T-cell (primary cell): ENCODE data around the gene P2RY8. TPM values are rescaled to one million over a fixed set of nuclear protein-coding genes. Genes with fewer than 3 reads are reported as not detected.

Experiments used
- ATAC-seq, 4 experiments: fragments of 200-7000 bp in 3 of 4; fragments of 150-1000 bp in 1 of 4; cut with Tn5 transposase; replicated peaks in 1 of 4; 1 replicate in 3 of 4; 2 replicates in 1 of 4; pipeline ENCODE4 v1.10.0; 2021; ENCODE audit warnings: moderate library complexity in 3 of 4, mild to moderate bottlenecking in 2 of 4, moderate number of reproducible peaks in 1 of 4
- CTCF ChIA-PET, 2 donors: fragments of 300-600 bp; sonication (Branson Sonifier 250); formaldehyde crosslinking; loops; one replicate each; lab custom pipeline; 2022; ENCODE audit warnings: antibody characterized with exemption in 2 of 2; lab: Charles Lee
- POLR2A ChIA-PET, 2 donors: fragments of 300-600 bp; sonication (Branson Sonifier 250); formaldehyde crosslinking; loops; one replicate each; lab custom pipeline; 2022; ENCODE audit warnings: antibody characterized with exemption in 2 of 2; lab: Charles Lee
- DNase-seq, 35 experiments: peaks; one replicate each; pipeline versions ENCODE4 v3.0.0 to v3.0.0-alpha.2; 2013 to 2023
- H3K27ac ChIP-seq: one replicate; pipeline ENCODE4 v1.5.1; 2013; ENCODE audit warnings: low read length
- H3K27me3 ChIP-seq, 2 experiments: replicated peaks in 1 of 2; 1 replicate in 1 of 2; 2 replicates in 1 of 2; pipeline versions ENCODE4 v1.6.1 to v1.7.0; 2013; ENCODE audit warnings: low read length in 1 of 2, mixed read lengths in 1 of 2; ENCODE audit not compliant: control insufficient read depth in 2 of 2, insufficient read depth in 2 of 2; ENCODE audit errors: extremely low read depth in 1 of 2
- H3K36me3 ChIP-seq, 2 donors: 1 replicate in 1 of 2; 2 replicates in 1 of 2; pipeline versions ENCODE4 v1.6.1 to v1.7.0; 2013; ENCODE audit warnings: low read length in 1 of 2; ENCODE audit not compliant: control insufficient read depth in 2 of 2, insufficient read depth in 1 of 2; ENCODE audit errors: extremely low read depth in 1 of 2
- H3K4me1 ChIP-seq, 2 experiments: 1 replicate in 1 of 2; 2 replicates in 1 of 2; pipeline versions ENCODE4 v1.6.1 to v1.7.0; 2013; ENCODE audit warnings: low read length in 2 of 2, mixed read lengths in 1 of 2; ENCODE audit not compliant: insufficient read depth in 2 of 2, control insufficient read depth in 1 of 2; ENCODE audit errors: extremely low read depth in 1 of 2
- H3K4me3 ChIP-seq, 2 donors: 1 replicate in 1 of 2; 2 replicates in 1 of 2; pipeline versions ENCODE4 v1.5.1 to v1.7.0; 2013; ENCODE audit warnings: mild to moderate bottlenecking in 2 of 2, low read length in 1 of 2, moderate library complexity in 1 of 2; ENCODE audit not compliant: control insufficient read depth in 1 of 2; ENCODE audit errors: extremely low read depth in 1 of 2
- H3K9me3 ChIP-seq: 2 replicates; pipeline ENCODE4 v1.7.0; 2013
- H3K27ac Mint-ChIP-seq, 2 donors: one replicate each; pipeline ENCODE4 v1.8.0; 2020 to 2021; ENCODE audit warnings: mild to moderate bottlenecking in 2 of 2, mixed read lengths in 2 of 2
- H3K27me3 Mint-ChIP-seq, 2 donors: one replicate each; pipeline ENCODE4 v1.8.0; 2021 to 2022; ENCODE audit warnings: mixed read lengths in 2 of 2
- H3K36me3 Mint-ChIP-seq: one replicate; pipeline ENCODE4 v1.8.0; 2021; ENCODE audit warnings: mixed read lengths
- H3K4me1 Mint-ChIP-seq, 3 donors: one replicate each; pipeline ENCODE4 v1.8.0; 2020 to 2022; ENCODE audit warnings: mixed read lengths in 3 of 3, mild to moderate bottlenecking in 1 of 3
- H3K4me3 Mint-ChIP-seq, 3 donors: one replicate each; pipeline ENCODE4 v1.8.0; 2020 to 2022; ENCODE audit warnings: mild to moderate bottlenecking in 3 of 3, mixed read lengths in 3 of 3, moderate library complexity in 3 of 3
- H3K9me3 Mint-ChIP-seq, 3 donors: one replicate each; pipeline ENCODE4 v1.8.0; 2020 to 2022; ENCODE audit warnings: mixed read lengths in 3 of 3
- WGBS: methylation state at CpG from one replicate; pipeline ENCODE4 v1.1.5; 2013; ENCODE audit warnings: missing lambda C conversion rate; ENCODE audit not compliant: insufficient coverage; 5-methylcytosine and 5-hydroxymethylcytosine counted together
- total RNA-seq, 35 experiments: library from RNA in 6 of 35; stranded (reverse) in 6 of 35; fragments of 120-200 nt in 1 of 35; gene quantifications; one replicate each; pipeline versions ENCODE4 v1.2.1 to v1.2.4 and lab custom pipeline; 2013 to 2026

P2RY8 gene
- total RNA-seq, 5 donors from 2014 or later (not counting 1 experiment from before 2014, with no cell fraction given): 114 to 219 (median 182) TPM

DNA sequence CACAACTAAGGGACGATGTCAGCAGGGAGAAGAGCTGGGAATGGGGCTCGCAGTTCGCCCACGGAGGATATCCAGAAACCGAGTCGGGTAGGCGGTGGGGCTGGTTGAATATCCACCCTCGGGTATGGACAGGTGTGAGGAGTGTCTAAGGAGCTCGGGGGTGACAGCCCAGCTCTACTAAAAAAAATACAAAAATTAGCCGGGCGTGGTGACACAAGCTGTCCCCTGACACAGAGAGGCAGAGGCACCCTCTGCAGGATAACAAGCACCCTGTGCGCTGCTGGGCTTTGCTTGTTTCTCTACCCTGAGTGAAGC is 72.1 kb downstream of the P2RY8 start:
- Histone ChIP-seq H3K4me3 (peak overlapping the region; percentile 33 to 37), H3K9me3 (no peaks in the 10 kb centered on the region), H3K4me1 (peaks cover 53 to 86% of the 10 kb centered on the region in 2 experiments), H3K27me3 (no peaks in the 10 kb centered on the region), H3K36me3 (peaks cover 8 to 43% of the 10 kb centered on the region in 2 donors), H3K27ac (peak overlapping the region; percentile 98)
- DNase-seq (peak in 1 of 35 experiments; percentile 36), ATAC-seq (no peak)
- Mint-ChIP-seq H3K9me3 (no peaks in the 10 kb centered on the region), H3K4me1 (peaks cover 72 to 84% (median 77%) of the 10 kb centered on the region in 3 donors), H3K4me3 (peak overlapping the region; percentile 61 to 79 (median 68)), H3K27me3 (no peaks in the 10 kb centered on the region), H3K27ac (peak overlapping the region; percentile 94 to 98), H3K36me3 (peaks cover 21% of the 10 kb centered on the region)
- ChIA-PET POLR2A (no interaction called here), CTCF (no interaction called here)
- 42% methylated on average over 2 of the region's 12 CpGs for WGBS

DNA sequence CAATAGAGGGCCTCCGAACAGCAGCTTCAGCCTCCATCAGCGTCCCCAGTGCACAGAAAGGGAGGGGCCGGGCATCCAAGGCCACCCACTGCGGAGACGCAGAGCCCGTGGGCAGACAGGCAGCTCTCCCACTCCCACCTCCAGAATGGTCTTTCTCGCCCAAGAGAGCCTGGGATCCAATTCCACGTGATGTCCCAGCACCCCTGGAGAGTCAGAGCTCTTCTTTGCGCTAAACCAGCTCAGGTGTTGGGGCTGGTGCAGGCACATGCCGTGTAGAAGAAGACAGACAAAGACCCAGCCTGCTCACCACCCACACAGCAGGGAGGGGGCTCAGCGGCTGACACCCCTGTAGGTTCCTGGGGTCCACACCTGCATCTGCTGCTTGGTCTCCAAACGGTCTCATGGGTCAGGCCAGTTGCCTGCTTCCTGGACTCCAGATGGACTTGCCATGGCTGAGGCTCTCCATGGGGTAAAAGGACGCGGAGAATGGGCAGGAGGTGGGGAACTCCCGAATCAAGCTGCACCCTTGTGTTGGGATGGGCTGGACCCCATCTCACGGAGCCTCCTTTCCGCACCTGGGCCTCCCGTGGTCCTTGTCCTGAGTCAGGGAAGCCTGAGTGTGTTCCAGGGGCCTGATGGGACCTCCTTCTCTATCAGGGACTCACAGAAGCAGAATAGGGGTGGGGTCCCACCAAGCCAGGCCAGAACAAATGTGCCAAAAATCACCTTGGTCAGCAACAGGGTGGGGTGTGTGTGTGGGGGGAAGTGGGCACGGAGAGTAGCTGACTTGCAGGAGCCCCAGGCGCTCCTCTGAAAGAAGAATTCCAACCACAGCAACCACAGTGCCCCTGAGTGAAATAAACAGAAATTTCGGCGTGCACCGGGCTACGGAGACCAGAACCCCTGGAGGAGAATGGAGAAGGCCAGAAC is 72.7 kb downstream of the P2RY8 start:
- peak in 5 of 35 experiments; percentile 15 to 61 (median 38) for DNase-seq
- CTCF ChIA-PET: no interaction called here
- WGBS: 69% methylated on average over 14 of the region's 24 CpGs
- H3K36me3 ChIP-seq: peaks cover 8 to 42% of the 10 kb centered on the region in 2 donors
- H3K9me3 Mint-ChIP-seq: no peaks in the 10 kb centered on the region
- no peak for ATAC-seq
- H3K4me3 ChIP-seq: peak overlapping the region; percentile 33 to 37
- no peaks in the 10 kb centered on the region for H3K9me3 ChIP-seq
- POLR2A ChIA-PET: no interaction called here
- H3K4me1 Mint-ChIP-seq: peaks cover 67 to 78% (median 71%) of the 10 kb centered on the region in 3 donors
- peak overlapping the region; percentile 98 for H3K27ac ChIP-seq
- no peaks in the 10 kb centered on the region for H3K27me3 ChIP-seq
- H3K27me3 Mint-ChIP-seq: no peaks in the 10 kb centered on the region
- peaks cover 49 to 79% of the 10 kb centered on the region in 2 experiments for H3K4me1 ChIP-seq
- peaks cover 21% of the 10 kb centered on the region for H3K36me3 Mint-ChIP-seq
- peak overlapping the region; percentile 94 to 98 for H3K27ac Mint-ChIP-seq
- peak overlapping the region; percentile 61 to 79 (median 68) for H3K4me3 Mint-ChIP-seq

- Mint-ChIP-seq H3K27ac (peak overlapping the region; percentile 94 to 98), H3K4me3 (peak overlapping the region; percentile 2 to 68 (median 50)), H3K4me1 (peaks cover 63 to 74% (median 66%) of the 10 kb centered on the region in 3 donors), H3K9me3 (no peaks in the 10 kb centered on the region), H3K27me3 (no peaks in the 10 kb centered on the region), H3K36me3 (peaks cover 21% of the 10 kb centered on the region)
- Histone ChIP-seq H3K9me3 (no peaks in the 10 kb centered on the region), H3K27ac (peak overlapping the region; percentile 98), H3K4me1 (peaks cover 46 to 75% of the 10 kb centered on the region in 2 experiments), H3K27me3 (no peaks in the 10 kb centered on the region), H3K4me3 (no peak overlapping the region), H3K36me3 (peaks cover 8 to 40% of the 10 kb centered on the region in 2 donors)
- ChIA-PET CTCF (no interaction called here), POLR2A (no interaction called here)
- DNase-seq (peak in 2 of 35 experiments; percentile 12 to 14), ATAC-seq (no peak)
- WGBS: 85% methylated on average over 3 of the region's 5 CpGs
Measured at GRCh38 chrX:1463581-1463980, 73.4 kb downstream of the P2RY8 start.

DNA sequence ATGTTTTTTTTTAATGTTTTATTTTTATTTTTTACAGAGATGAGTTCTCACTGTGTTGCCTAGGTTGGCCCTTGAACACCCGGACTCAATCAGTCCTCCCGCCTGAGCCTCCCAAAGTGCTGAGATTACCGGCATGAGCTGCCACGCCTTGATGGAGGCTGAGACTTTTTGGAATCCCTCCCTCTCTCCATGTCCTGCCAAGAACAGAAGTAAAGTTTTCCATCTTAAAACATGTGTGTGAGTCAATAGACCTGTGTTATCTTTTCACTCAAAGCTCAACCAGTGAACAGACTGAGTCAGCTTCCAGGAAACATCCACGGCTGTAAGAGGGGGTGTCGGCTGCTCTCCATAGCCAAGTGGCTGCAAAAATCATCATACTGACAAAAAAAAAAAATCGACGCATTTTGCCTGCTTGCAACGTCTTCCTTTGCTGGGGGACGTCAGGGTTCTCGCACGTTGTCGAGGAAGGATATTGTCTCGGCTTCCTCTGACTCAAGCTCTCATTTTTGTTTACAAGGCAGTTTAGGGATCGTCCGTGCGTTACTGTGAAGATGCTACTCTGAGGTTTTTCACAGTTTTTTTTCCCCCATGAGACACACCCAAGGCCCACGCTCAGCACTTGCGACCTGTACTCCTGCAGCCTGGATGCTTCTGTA is 74.3 kb downstream of the P2RY8 start:
- peak overlapping the region; percentile 98 for H3K27ac ChIP-seq

GRCh38 chrX:1462110-1462509 is 74.9 kb downstream of the P2RY8 start:
- Histone ChIP-seq H3K9me3 (no peaks in the 10 kb centered on the region), H3K4me1 (peaks cover 39 to 63% of the 10 kb centered on the region in 2 experiments), H3K4me3 (peak overlapping the region in 1 of 2 donors; percentile 5), H3K27me3 (no peaks in the 10 kb centered on the region), H3K27ac (peak overlapping the region; percentile 98), H3K36me3 (peaks cover 4 to 38% of the 10 kb centered on the region in 2 donors)
- H3K36me3 Mint-ChIP-seq: peaks cover 18% of the 10 kb centered on the region
- no peaks in the 10 kb centered on the region for H3K27me3 Mint-ChIP-seq
- peak overlapping the region in 2 of 3 donors; percentile 13 to 68 for H3K4me3 Mint-ChIP-seq
- DNase-seq (no peak), ATAC-seq (no peak)
- no peaks in the 10 kb centered on the region for H3K9me3 Mint-ChIP-seq
- ChIA-PET POLR2A (no interaction called here), CTCF (no interaction called here)
- H3K27ac Mint-ChIP-seq: peak overlapping the region; percentile 94 to 98
- H3K4me1 Mint-ChIP-seq: peaks cover 50 to 60% (median 53%) of the 10 kb centered on the region in 3 donors

More for the DNA sequence above, 74.3 kb downstream of the P2RY8 start:
- Histone ChIP-seq H3K27me3 (no peaks in the 10 kb centered on the region), H3K4me3 (peak overlapping the region in 1 of 2 donors; percentile 5), H3K36me3 (peaks cover 4 to 40% of the 10 kb centered on the region in 2 donors), H3K9me3 (no peaks in the 10 kb centered on the region), H3K4me1 (peaks cover 40 to 66% of the 10 kb centered on the region in 2 experiments)
- WGBS: 11% methylated on average over 8 of the region's 19 CpGs
- Mint-ChIP-seq H3K4me3 (peak overlapping the region; percentile 2 to 68 (median 50)), H3K27ac (peak overlapping the region; percentile 94 to 98), H3K27me3 (no peaks in the 10 kb centered on the region), H3K9me3 (no peaks in the 10 kb centered on the region), H3K36me3 (peaks cover 21% of the 10 kb centered on the region), H3K4me1 (peaks cover 55 to 66% (median 60%) of the 10 kb centered on the region in 3 donors)
- peak; percentile 81 to 84 (median 82) for ATAC-seq
- CTCF ChIA-PET: no interaction called here
- POLR2A ChIA-PET: no interaction called here
- DNase-seq: peak in 34 of 35 experiments; percentile 55 to 94 (median 77)

GRCh38 chrX:1455948-1456280 is 81.1 kb downstream of the P2RY8 start:
- Mint-ChIP-seq H3K4me3 (peak overlapping the region in 2 of 3 donors; percentile 9 to 35), H3K36me3 (no peaks in the 10 kb centered on the region), H3K27me3 (no peaks in the 10 kb centered on the region), H3K27ac (peak overlapping the region; percentile 59 to 69), H3K9me3 (no peaks in the 10 kb centered on the region), H3K4me1 (peaks cover 0 to 26% (median 14%) of the 10 kb centered on the region in 3 donors)
- POLR2A ChIA-PET: no interaction called here
- WGBS: 96% methylated on average over 3 of the region's 3 CpGs
- ATAC-seq (no peak), DNase-seq (no peak)
- Histone ChIP-seq H3K27me3 (no peaks in the 10 kb centered on the region), H3K4me1 (peaks cover 2 to 48% of the 10 kb centered on the region in 2 experiments), H3K4me3 (no peak overlapping the region), H3K27ac (no peak overlapping the region), H3K9me3 (no peaks in the 10 kb centered on the region), H3K36me3 (no peaks in the 10 kb centered on the region)
- CTCF ChIA-PET: no interaction called here
